K562 (cell line): ENCODE results near the gene CENPA. TPM values are rescaled to one million over a fixed set of nuclear protein-coding genes. Genes with fewer than 3 reads are reported as not detected.

Experiments
- ADNP ChIP-seq: fragments of 200-800 bp; sonication (Bioruptor generic); IDR thresholded peaks from 2 replicates; pipeline ENCODE4 v1.6.1; 2016; ENCODE audit warnings: missing genetic modification characterization, missing compliant biosample characterization
- CEBPG ChIP-seq, 3 experiments: fragments of 200-800 bp in 1 of 3; sonication (Bioruptor generic) in 1 of 3; sonication (generic) in 1 of 3; formaldehyde crosslinking in 1 of 3; IDR thresholded peaks in 2 of 3; conservative IDR thresholded peaks in 1 of 3; 2 replicates each; pipeline versions ENCODE4 v1.6.1 to v1.8.0; 2016 to 2022; ENCODE audit warnings: missing compliant biosample characterization in 2 of 3, missing genetic modification characterization in 2 of 3, mild to moderate bottlenecking in 1 of 3, missing genetic modification reagents in 1 of 3
- CTCF ChIP-seq, 3 experiments: IDR thresholded peaks in 2 of 3; conservative IDR thresholded peaks in 1 of 3; 2 replicates each; pipeline ENCODE4 v1.5.1; 2011 to 2012; ENCODE audit warnings: low read length in 3 of 3, mild to moderate bottlenecking in 3 of 3, control low read depth in 2 of 3, improper control_type of control experiment in 1 of 3, inconsistent platforms in 1 of 3, low read depth in 1 of 3, mixed read lengths in 1 of 3, moderate library complexity in 1 of 3; ENCODE audit not compliant: insufficient read depth in 2 of 3
- MAX ChIP-seq: sonication (generic); formaldehyde crosslinking; IDR thresholded peaks from 2 replicates; pipeline ENCODE4 v1.9.0; 2022; ENCODE audit warnings: mild to moderate bottlenecking, missing genetic modification reagents
- MGA ChIP-seq: fragments of 450-650 bp; IDR thresholded peaks from 2 replicates; pipeline ENCODE4 v1.6.1; 2016; ENCODE audit warnings: mild to moderate bottlenecking, moderate library complexity
- NKRF ChIP-seq: fragments of 450-650 bp; IDR thresholded peaks from 2 replicates; pipeline ENCODE4 v1.6.1; 2016; ENCODE audit warnings: borderline replicate concordance
- RFX7 ChIP-seq: fragments of 250-450 bp; sonication (Bioruptor Pico); IDR thresholded peaks from 2 replicates; pipeline ENCODE4 v1.5.1; 2021; ENCODE audit warnings: mild to moderate bottlenecking
- SMARCA4 ChIP-seq: fragments of 450-650 bp; IDR thresholded peaks from 2 replicates; pipeline ENCODE4 v1.6.1; 2016
- TAL1 ChIP-seq: fragments of 450-650 bp; IDR thresholded peaks from 2 replicates; pipeline ENCODE4 v1.6.1; 2016; ENCODE audit warnings: mild to moderate bottlenecking
- ZNF384 ChIP-seq: IDR thresholded peaks from 2 replicates; pipeline ENCODE4 v1.6.1; 2012; ENCODE audit warnings: low read depth, low read length, improper control_type of control experiment
- ZNF584 ChIP-seq: fragments of 200-800 bp; sonication (Bioruptor generic); IDR thresholded peaks from 2 replicates; pipeline ENCODE4 v1.6.1; 2016; ENCODE audit warnings: low read depth, mild to moderate bottlenecking, missing genetic modification characterization, missing compliant biosample characterization
- polyA plus RNA-seq, 8 experiments: library from polyadenylated mRNA; depleted of rRNA in 4 of 8; stranded (reverse) in 5 of 8; unstranded in 3 of 8; fragments of >200 nt; fragmentation: Nextera tagmentation in 2 of 8; fragmentation: Illumina TruSeq in 1 of 8; extraction: Ambion mirVana in 2 of 8; extraction: Trizol in 1 of 8; gene quantifications; 2 replicates each; pipeline versions ENCODE4 v1.2.1 to v1.2.3, GENCODE V29; 2011 to 2014; ENCODE audit warnings: inconsistent platforms in 1 of 8, missing spikeins in 1 of 8
- total RNA-seq, 7 experiments: library from RNA; depleted of rRNA in 6 of 7; stranded (reverse); fragments of >200 nt in 6 of 7; fragmentation: Illumina TruSeq in 2 of 7; extraction: Trizol in 2 of 7; gene quantifications; 2 replicates each; pipeline versions ENCODE4 v1.2.1 to v1.2.3, GENCODE V29; 2011 to 2021; ENCODE audit warnings: low replicate concordance in 1 of 7

CENPA gene
- total and polyA plus RNA-seq, 9 of the 15 experiments (the other 6 are each of a cell fraction or from before 2014, with no cell fraction given): 11.3 to 61.7 (median 44.7) TPM

- TF ChIP-seq CTCF (IDR thresholded peaks at IDR 0.05 in 2 of 3, conservative IDR thresholded peaks at IDR 0.05 in 1 of 3; ENCODE audit: insufficient read depth in 2 of 3, low read depth in 1 of 3, low read length in 3 of 3): peak in 2 of 3 experiments; percentile 32 to 39; a peak in 3 of 6 replicates
- TF ChIP-seq RFX7 (CRISPR knock-in tag): no peak
- TF ChIP-seq MAX (CRISPR knock-in tag): peak; percentile 99
- TF ChIP-seq CEBPG (CRISPR knock-in tag; IDR thresholded peaks at IDR 0.05): peak; percentile 59
- no peak for TF ChIP-seq CEBPG (tag; conservative IDR thresholded peaks at IDR 0.05 in 1 of 2, IDR thresholded peaks at IDR 0.05 in 1 of 2)
- TF ChIP-seq SMARCA4: peak; percentile 92
- peak; percentile 96 for TF ChIP-seq MGA
- 0 out of 2 replicates have a peak, but pooled peaks have one; percentile 27 for TF ChIP-seq ZNF384
- TF ChIP-seq ADNP (tag): no peak
- TF ChIP-seq TAL1: peak; percentile 74
- 0 out of 2 replicates have a peak, but pooled peaks have one; percentile 46 for TF ChIP-seq NKRF
- TF ChIP-seq ZNF584 (CRISPR knock-in tag): peak; percentile 86
Measured at GRCh38 chr2:26769089-26769761, 16.6 kb upstream of the CENPA start (continued).
